ENCODE measurements around the gene HSD17B13.

- no peak for TF ChIP-seq POLR2AphosphoS5 (IDR thresholded peaks at IDR 0.05; ENCODE audit: low read depth, low read length)
- TF ChIP-seq POLR2A (IDR thresholded peaks at IDR 0.05; ENCODE audit: low read depth, low read length): no peak
- no peak for TF ChIP-seq TAF1 (IDR thresholded peaks at IDR 0.05; ENCODE audit: borderline replicate concordance, low read depth, low read length)
Measured at GRCh38 chr4:87330761-87331160, 8.1 kb upstream of the HSD17B13 start.

Measured in GM12892 (cell line).